Right lung (tissue), 5 donors: ENCODE data around the gene KRTAP12-2. TPM values are rescaled to one million over a fixed set of nuclear protein-coding genes. Genes with fewer than 3 reads are reported as not detected.
"Not testable (repeated sequence)": the region's sequence is repeated elsewhere in the genome, so short reads cannot be mapped to it uniquely, and the experiment has no call there.

Experiments
- DNase-seq, 2 donors: peaks; one replicate each; pipeline ENCODE4 v3.0.0-alpha.2; 2013
- polyA plus RNA-seq, 5 donors: library from polyadenylated mRNA; unstranded; fragments of 120-200 nt; gene quantifications; one replicate each; pipeline versions ENCODE4 v1.2.1 to v1.2.3, GENCODE V29; 2013; ENCODE audit warnings: inconsistent platforms in 1 of 5, low replicate concordance in 1 of 5; ENCODE audit not compliant: insufficient read length in 5 of 5, insufficient read depth in 1 of 5

KRTAP12-2 gene
- polyA plus RNA-seq, 5 donors, result not detected

DNA sequence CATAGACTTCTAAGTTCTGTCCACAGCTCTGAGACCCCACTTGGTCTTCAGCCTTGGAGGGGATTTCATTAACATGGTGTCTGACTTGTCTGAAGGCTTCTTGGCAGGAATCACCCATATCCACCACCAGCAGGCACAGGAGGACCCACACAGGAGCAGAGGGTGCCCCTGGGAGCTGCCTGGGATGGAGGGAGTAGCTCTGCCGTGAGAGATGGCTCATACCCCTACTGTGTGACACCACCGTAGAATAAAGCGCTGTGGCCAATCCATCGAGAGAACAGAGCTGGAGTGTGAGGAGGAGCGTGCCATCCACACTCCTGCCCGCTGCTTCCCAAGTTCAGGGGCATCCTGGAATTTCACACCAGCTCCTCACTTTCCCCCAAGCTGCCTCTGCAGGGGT lies 18.3 kb upstream of the KRTAP12-2 start:
- DNase-seq, result not testable (repeated sequence)

DNA sequence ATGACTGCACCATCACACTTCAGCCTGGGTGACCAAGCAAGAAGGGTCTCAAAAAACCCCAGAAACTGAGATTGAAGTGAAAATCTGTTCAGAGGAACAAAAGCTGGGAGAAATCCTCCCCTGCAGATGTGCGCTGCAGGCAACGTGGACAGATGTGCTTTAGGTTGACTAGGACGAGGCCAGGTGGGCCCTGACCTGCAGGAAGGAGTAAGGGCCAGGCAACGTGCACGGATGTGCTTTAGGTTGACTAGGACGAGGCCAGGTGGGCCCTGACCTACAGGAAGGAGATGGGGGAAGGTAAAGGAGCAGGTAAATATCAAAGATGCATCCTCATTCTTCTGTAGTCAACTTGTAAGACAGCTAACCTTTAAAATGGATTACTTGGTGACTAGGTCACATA lies 17.8 kb upstream of the KRTAP12-2 start:
- DNase-seq, result no peak

DNA sequence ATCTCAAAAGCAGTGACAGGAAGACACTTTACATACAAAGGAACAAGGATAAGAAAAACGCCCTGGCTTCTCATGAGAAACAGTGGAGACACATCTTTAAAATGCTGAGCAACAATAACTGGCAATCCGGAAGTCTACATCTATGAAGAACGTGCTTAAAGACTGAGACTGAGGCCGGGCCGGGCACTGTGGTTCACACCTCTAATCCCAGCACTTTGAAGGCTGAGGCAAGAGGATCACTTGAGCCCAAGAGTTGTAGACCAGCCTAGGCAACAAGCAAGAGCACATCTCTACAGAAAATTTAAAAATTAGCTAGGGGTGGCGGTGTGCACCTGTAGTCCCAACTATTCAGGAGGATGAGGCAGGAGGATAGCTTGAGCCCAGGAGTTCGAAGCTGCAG lies 17.4 kb upstream of the KRTAP12-2 start:
- DNase-seq, result no peak

DNA sequence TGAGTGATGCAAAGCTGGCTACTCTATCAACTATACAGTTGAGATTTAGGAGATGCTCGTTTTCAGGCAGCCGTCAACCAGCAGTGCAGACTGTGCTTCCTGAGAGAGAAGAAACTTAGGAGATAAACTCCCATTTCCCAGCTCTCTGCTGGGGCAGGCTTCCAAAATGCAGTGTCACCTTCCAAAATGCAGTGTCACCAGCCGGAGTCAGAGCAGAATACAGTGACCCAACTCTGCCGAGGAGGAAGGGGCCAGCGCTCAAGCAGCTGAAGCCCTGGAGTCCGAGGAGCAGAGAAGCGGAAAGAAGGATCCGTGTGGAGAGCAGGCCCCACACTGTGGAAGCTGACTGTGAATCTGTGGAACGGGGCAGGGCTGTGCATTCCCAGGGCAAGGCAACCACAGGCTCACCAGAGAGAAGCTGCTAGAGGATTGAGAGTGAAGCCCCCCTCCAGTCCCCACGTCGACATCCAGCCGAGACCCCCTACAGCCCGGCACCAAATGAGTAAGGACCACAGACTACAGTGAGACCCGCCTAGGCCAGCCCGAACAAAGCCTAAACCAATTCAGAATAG lies 15.9 kb upstream of the KRTAP12-2 start:
- DNase-seq, result no peak

- DNase-seq, result no peak
These were observed 15.3 kb upstream of the KRTAP12-2 start, which contains the start of gene KRTAP12-1 for GRCh38 chr21:44681861-44682579. Gene KRTAP12-1, minus strand, starts transcription at chr21:44682163. Its CDS starts 40 bp downstream, at chr21:44682123.

GRCh38 chr21:44681152-44681551 lies 14.4 kb upstream of the KRTAP12-2 start:
- DNase-seq, result no peak

- no peak for DNase-seq
These were observed 11.2 kb upstream of the KRTAP12-2 start for GRCh38 chr21:44677881-44678280.

DNA sequence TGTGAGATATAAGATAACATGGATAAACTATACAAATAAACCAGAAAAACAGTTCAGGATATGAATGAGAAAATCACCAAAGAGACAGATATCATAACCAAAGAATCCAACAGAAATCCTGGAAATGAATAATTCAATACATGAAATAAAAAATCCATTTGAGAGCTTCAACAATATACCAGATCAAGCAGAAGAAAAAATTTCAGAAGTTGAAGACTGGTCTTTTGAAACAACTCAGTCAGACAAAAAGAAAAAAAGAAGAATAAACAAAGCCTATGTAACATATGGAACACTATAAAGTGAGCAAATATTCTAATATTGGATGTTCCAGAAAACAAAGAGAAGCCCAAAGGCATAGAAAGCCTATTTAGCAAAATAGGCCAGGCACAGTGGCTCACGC lies 5.2 kb upstream of the KRTAP12-2 start:
- DNase-seq, result no peak

GRCh38 chr21:44670642-44671432 lies 4.1 kb upstream of the KRTAP12-2 start:
- no peak for DNase-seq

DNA sequence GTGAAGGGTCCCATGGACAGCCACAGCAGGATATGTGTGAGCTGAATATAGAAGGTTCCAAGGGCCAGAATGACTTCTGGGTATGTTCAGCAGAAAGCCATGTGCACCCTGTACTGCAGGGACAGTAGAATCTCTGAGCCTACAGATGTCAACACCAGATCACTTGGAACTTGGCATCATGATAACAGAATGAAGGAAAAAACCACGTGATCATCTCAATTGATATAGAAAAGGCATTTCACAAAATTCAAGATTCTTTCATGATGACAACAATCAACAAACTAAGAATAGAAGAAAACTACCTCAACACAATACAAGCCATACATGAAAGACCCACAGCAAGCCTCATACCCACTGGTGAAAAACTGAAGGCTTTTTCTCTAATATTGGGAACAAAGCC lies 885 bp upstream of the KRTAP12-2 start:
- no peak for DNase-seq

DNA sequence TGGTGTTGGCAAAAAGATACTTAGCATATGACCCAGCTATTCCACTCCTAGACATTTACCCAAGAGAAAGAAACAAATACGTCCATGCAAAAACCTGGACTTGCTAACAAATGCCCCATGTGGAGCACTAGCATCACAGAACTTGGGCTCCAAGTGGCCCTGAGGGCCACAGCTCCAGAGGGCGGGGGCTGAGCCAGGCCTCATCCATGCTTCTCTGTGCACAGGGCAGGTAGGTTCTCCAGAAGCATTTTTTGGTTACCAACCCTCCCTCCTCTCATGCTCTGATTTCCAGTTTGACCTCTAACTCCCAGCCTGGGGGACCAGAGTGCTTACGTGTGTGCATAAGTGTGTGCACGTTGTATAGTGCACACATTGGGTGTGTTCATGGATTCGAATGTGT lies 2.0 kb downstream of the KRTAP12-2 start:
- no peak for DNase-seq

DNA sequence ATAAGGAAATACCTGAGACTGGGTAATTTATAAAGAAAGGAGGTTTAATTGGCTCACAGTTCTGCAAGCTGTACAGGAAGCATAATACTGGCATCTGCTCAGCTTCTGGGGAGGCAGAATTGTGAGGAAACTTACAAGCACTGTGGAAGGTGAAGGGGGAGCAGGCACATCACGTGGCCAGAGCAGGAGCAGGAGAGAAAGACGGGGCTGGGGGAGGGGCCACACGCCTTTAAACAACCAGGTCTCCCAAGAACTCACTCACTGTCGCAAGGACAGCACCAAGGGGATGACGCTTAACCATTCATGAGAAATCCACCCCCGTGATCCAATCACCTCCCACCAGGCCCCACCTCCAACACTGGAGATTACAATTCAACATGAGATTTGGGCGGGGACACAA lies 5.2 kb downstream of the KRTAP12-2 start:
- not testable (repeated sequence) for DNase-seq

GRCh38 chr21:44658913-44659595 lies 7.7 kb downstream of the KRTAP12-2 start:
- DNase-seq, result no peak

GRCh38 chr21:44658541-44658910 lies 8.2 kb downstream of the KRTAP12-2 start:
- DNase-seq, result no peak

GRCh38 chr21:44657635-44658540 lies 8.8 kb downstream of the KRTAP12-2 start, which contains the start of gene KRTAP12-3:
Gene KRTAP12-3, plus strand, starts transcription at chr21:44657932. Its CDS starts 48 bp downstream, at chr21:44657980.
- DNase-seq, result no peak

DNA sequence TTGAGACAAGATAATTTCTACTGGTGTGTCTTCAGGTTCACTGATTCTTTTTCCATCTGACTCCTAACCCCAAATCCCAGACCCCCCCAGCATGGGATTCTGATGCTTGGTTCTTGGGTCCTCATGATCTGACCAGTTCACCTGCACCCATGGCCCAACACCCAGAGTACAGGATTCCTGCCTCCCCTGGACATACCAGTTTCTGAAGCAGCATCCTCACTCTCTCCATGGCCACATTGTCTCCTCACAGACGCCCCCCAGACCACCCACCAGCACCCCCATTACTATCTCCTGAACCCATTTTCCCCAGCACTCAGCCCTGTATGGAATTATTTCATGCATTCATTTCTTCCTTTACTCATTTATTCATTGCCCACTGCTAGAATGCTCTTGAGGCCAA lies 9.9 kb downstream of the KRTAP12-2 start:
- no peak for DNase-seq

DNA sequence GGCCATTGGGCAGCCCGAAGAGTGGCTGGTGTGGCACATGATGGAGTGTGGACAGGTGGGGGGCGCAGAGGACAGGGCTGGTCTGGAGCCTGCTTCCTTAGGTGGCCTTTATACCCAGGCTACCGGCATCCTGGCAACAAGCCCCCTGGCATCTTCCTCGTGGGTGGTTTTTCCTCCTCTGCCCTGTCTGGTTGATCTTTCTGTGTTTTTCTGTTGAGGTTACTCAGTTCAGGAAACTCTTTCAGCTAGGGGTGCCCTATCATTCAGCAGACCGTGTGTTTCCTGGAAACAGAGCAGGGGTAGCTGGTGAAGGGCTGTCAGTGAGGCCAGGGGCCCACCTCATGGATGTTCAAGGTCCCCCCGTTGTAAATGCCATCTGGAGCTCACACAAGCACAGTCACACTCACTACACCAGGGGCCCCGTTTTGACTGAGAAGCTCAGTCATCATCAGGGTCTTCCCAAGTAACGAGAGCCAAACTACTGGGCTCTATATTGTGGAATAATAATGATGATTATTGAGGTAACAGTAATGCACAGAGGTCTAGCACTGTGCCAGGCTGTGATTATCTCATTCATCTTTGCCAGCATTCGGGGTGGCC lies 12.1 kb downstream of the KRTAP12-2 start, which contains the start of gene KRTAP12-4:
Gene KRTAP12-4 (minus strand): TSS at position 84 of the 600 bp plus-strand sequence. CDS start 45 bp downstream, at position 39.
- no peak for DNase-seq

GRCh38 chr21:44653656-44654575 lies 12.8 kb downstream of the KRTAP12-2 start:
- no peak for DNase-seq

GRCh38 chr21:44653123-44653522 lies 13.6 kb downstream of the KRTAP12-2 start:
- no peak for DNase-seq
